HepG2 (cell line): Measurements from ENCODE around the gene COPS7A. TPM values are rescaled to one million over a fixed set of nuclear protein-coding genes. Genes with fewer than 3 reads are reported as not detected.

Experiments
- ATAC-seq: fragments of 200-7000 bp; cut with Tn5 transposase; 3 replicates; pipeline ENCODE4 v1.9.1; 2020; ENCODE audit warnings: mild to moderate bottlenecking, moderate library complexity
- BruUV-seq: library from RNA; stranded (reverse); fragments of 400-500 nt; replicated peaks from 2 replicates; lab custom pipeline; 2021; lab: Mats Ljungman, UMichigan
- CTCF ChIA-PET: fragments of 300-600 bp; formaldehyde crosslinking; extraction: SDS; loops from one replicate; lab custom pipeline; 2021; ENCODE audit warnings: low total read pairs, inconsistent platforms, low intra/inter-chr PET ratio; lab: Yijun Ruan, JAX
- POLR2A ChIA-PET: fragments of 350-600 bp; sonication (Branson Sonifier 250); formaldehyde crosslinking; loops from one replicate; lab custom pipeline; 2020; ENCODE audit warnings: antibody characterized with exemption, inconsistent platforms; lab: Yijun Ruan, JAX
- DNase-seq: peaks from one replicate; pipeline ENCODE4 v3.0.0-alpha.2; 2015; ENCODE audit warnings: low spot score
- FAIRE-seq: peaks from 3 replicates; lab custom pipeline; 2011; peaks lifted over from hg19 to GRCh38; lab: Jason Lieb, UNC
- H2AFZ ChIP-seq: one replicate; pipeline ENCODE4 v1.6.1; 2011; ENCODE audit warnings: low read length, inconsistent platforms
- H3K27ac ChIP-seq: fragments of 300-600 bp; 3 replicates; pipeline ENCODE4 v1.8.0; 2011; ENCODE audit warnings: mixed run types, mild to moderate bottlenecking, mixed read lengths, low read length, inconsistent platforms; ENCODE audit not compliant: insufficient read depth; ENCODE audit errors: extremely low read length
- H3K27me3 ChIP-seq, 2 experiments: fragments of 200-600 bp in 1 of 2; 2 replicates in 1 of 2; 3 replicates in 1 of 2; pipeline versions ENCODE4 v1.6.0 to v1.8.0; 2011; ENCODE audit warnings: low read length in 2 of 2, mild to moderate bottlenecking in 2 of 2, moderate library complexity in 2 of 2, inconsistent platforms in 1 of 2; ENCODE audit not compliant: insufficient read depth in 2 of 2, control insufficient read depth in 1 of 2
- H3K36me3 ChIP-seq, 2 experiments: fragments of 200-600 bp in 1 of 2; replicated peaks in 1 of 2; 2 replicates in 1 of 2; 3 replicates in 1 of 2; pipeline versions ENCODE4 v1.5.1 to v1.8.0; 2011; ENCODE audit warnings: low read length in 2 of 2, inconsistent platforms in 1 of 2; ENCODE audit not compliant: insufficient read depth in 2 of 2, control insufficient read depth in 1 of 2
- H3K4me1 ChIP-seq: 2 replicates; pipeline ENCODE4 v1.5.1; 2012; ENCODE audit warnings: low read length, inconsistent platforms; ENCODE audit not compliant: insufficient read depth
- H3K4me2 ChIP-seq: 2 replicates; pipeline ENCODE4 v1.6.0; 2011; ENCODE audit warnings: low read depth, low read length, inconsistent platforms
- H3K4me3 ChIP-seq, 3 experiments: fragments of 200-600 bp in 1 of 3; sonication (generic), shearing (Covaris generic) in 1 of 3; replicated peaks in 1 of 3; 2 replicates each; pipeline ENCODE4 v1.5.1; 2011 to 2016; ENCODE audit warnings: low read length in 3 of 3, inconsistent platforms in 2 of 3, low read depth in 2 of 3, mild to moderate bottlenecking in 2 of 3, control low read depth in 1 of 3, mixed read lengths in 1 of 3; ENCODE audit not compliant: insufficient read depth in 1 of 3
- H3K79me2 ChIP-seq: one replicate; pipeline ENCODE4 v1.6.1; 2011; ENCODE audit warnings: low read length, inconsistent platforms; ENCODE audit not compliant: insufficient read depth
- H3K9ac ChIP-seq: 2 replicates; pipeline ENCODE4 v1.6.0; 2011; ENCODE audit warnings: mild to moderate bottlenecking, low read depth, low read length, inconsistent platforms; ENCODE audit not compliant: insufficient read depth
- H3K9me3 ChIP-seq: 2 replicates; pipeline ENCODE4 v1.5.1; 2012; ENCODE audit warnings: mild to moderate bottlenecking, low read length
- H4K20me1 ChIP-seq: 2 replicates; pipeline ENCODE4 v1.6.0; 2011; ENCODE audit warnings: inconsistent platforms, mild to moderate bottlenecking, low read length, moderate library complexity; ENCODE audit not compliant: insufficient read depth
- FOSL2 ChIP-seq: sonication (generic); formaldehyde crosslinking; IDR thresholded peaks from 2 replicates; pipeline ENCODE4 v1.4.0; 2020; ENCODE audit warnings: missing genetic modification reagents
- GATA4 ChIP-seq: sonication (generic); IDR thresholded peaks from 2 replicates; pipeline ENCODE4 v1.6.1; 2016; ENCODE audit warnings: antibody characterized with exemption, low read depth, borderline replicate concordance
- KDM5B ChIP-seq: sonication (generic); formaldehyde crosslinking; IDR thresholded peaks from 2 replicates; pipeline ENCODE4 v1.4.0; 2020; ENCODE audit warnings: missing genetic modification reagents, mild to moderate bottlenecking, borderline replicate concordance
- KLF6 ChIP-seq: IDR thresholded peaks from 2 replicates; pipeline ENCODE4 v1.8.0; 2016; ENCODE audit warnings: missing biosample characterization, missing genetic modification reagents
- MYNN ChIP-seq: sonication (generic); formaldehyde crosslinking; IDR thresholded peaks from 2 replicates; pipeline ENCODE4 v1.4.0; 2020; ENCODE audit warnings: mild to moderate bottlenecking, low read depth, missing genetic modification reagents
- ZFY ChIP-seq: sonication (generic); formaldehyde crosslinking; IDR thresholded peaks from 2 replicates; pipeline ENCODE4 v1.4.0; 2020; ENCODE audit warnings: missing genetic modification reagents
- ZNF441 ChIP-seq: sonication (generic); formaldehyde crosslinking; IDR thresholded peaks from 2 replicates; pipeline ENCODE4 v1.7.0; 2021; ENCODE audit warnings: missing genetic modification reagents, borderline replicate concordance
- ZNF564 ChIP-seq: sonication (generic); formaldehyde crosslinking; IDR thresholded peaks from 2 replicates; pipeline ENCODE4 v1.8.1; 2023; ENCODE audit warnings: mild to moderate bottlenecking, missing genetic modification reagents
- ZNF709 ChIP-seq: sonication (generic); formaldehyde crosslinking; IDR thresholded peaks from 2 replicates; pipeline ENCODE4 v1.5.0; 2020; ENCODE audit warnings: mild to moderate bottlenecking, missing genetic modification reagents
- ZSCAN29 ChIP-seq: sonication (generic); formaldehyde crosslinking; conservative IDR thresholded peaks from 2 replicates; pipeline ENCODE4 v1.4.0; 2020; ENCODE audit warnings: mild to moderate bottlenecking, missing genetic modification reagents
- WGBS: methylation state at CpG from one replicate; pipeline ENCODE4 v1.1.6; 2017; ENCODE audit warnings: low lambda C conversion rate; 5-methylcytosine and 5-hydroxymethylcytosine counted together
- in situ Hi-C: cut with HindIII; loops from 2 replicates; pipeline ENCODE4 v1.10.0; 2017; ENCODE audit warnings: low pct_unique_long_range_greater_than_20kb; ENCODE audit not compliant: extremely low pct_ligation_motif_present
- intact Hi-C: fragments of 100-400 bp; cut with micrococcal nuclease; formaldehyde crosslinking; loops from one replicate; pipeline ENCODE4 v1.10.0; 2022; ENCODE audit not compliant: unreplicated experiment
- polyA plus RNA-seq, 8 experiments: library from polyadenylated mRNA; depleted of rRNA in 3 of 8; stranded (reverse) in 7 of 8; unstranded in 1 of 8; fragments of >200 nt; fragmentation: Illumina TruSeq in 4 of 8; extraction: Trizol in 4 of 8; gene quantifications; 2 replicates each; pipeline versions ENCODE4 v1.2.1 to v1.2.3, GENCODE V29; 2011 to 2016; ENCODE audit warnings: low read depth in 4 of 8, missing spikeins in 1 of 8, mixed read lengths in 1 of 8; ENCODE audit not compliant: insufficient read depth in 1 of 8
- total RNA-seq, 5 experiments: library from RNA; depleted of rRNA; stranded (reverse); fragments of >200 nt; fragmentation: Illumina TruSeq; extraction: Trizol; gene quantifications; 2 replicates each; pipeline ENCODE4 v1.2.3, GENCODE V29; 2016; ENCODE audit warnings: low read depth in 1 of 5
- TF ChIP-seq, protein P1 (sequence below): sonication (generic); formaldehyde crosslinking; IDR thresholded peaks from 2 replicates; pipeline ENCODE4 v1.5.0; 2020; ENCODE audit warnings: mild to moderate bottlenecking, missing genetic modification reagents, borderline replicate concordance
- TF ChIP-seq, protein P2 (sequence below): sonication (generic); formaldehyde crosslinking; IDR thresholded peaks from 2 replicates; pipeline ENCODE4 v1.4.0; 2020; ENCODE audit warnings: missing genetic modification reagents
- TF ChIP-seq, protein P3 (sequence below): sonication (generic); formaldehyde crosslinking; IDR thresholded peaks from 2 replicates; pipeline ENCODE4 v1.4.0; 2020; ENCODE audit warnings: missing genetic modification reagents, low read depth, mild to moderate bottlenecking, borderline replicate concordance

COPS7A gene
- total and polyA plus RNA-seq, 2 of the 13 experiments (the other 11 are each of a cell fraction or from before 2014, with no cell fraction given) = 40.0 to 73.6 TPM

DNA sequence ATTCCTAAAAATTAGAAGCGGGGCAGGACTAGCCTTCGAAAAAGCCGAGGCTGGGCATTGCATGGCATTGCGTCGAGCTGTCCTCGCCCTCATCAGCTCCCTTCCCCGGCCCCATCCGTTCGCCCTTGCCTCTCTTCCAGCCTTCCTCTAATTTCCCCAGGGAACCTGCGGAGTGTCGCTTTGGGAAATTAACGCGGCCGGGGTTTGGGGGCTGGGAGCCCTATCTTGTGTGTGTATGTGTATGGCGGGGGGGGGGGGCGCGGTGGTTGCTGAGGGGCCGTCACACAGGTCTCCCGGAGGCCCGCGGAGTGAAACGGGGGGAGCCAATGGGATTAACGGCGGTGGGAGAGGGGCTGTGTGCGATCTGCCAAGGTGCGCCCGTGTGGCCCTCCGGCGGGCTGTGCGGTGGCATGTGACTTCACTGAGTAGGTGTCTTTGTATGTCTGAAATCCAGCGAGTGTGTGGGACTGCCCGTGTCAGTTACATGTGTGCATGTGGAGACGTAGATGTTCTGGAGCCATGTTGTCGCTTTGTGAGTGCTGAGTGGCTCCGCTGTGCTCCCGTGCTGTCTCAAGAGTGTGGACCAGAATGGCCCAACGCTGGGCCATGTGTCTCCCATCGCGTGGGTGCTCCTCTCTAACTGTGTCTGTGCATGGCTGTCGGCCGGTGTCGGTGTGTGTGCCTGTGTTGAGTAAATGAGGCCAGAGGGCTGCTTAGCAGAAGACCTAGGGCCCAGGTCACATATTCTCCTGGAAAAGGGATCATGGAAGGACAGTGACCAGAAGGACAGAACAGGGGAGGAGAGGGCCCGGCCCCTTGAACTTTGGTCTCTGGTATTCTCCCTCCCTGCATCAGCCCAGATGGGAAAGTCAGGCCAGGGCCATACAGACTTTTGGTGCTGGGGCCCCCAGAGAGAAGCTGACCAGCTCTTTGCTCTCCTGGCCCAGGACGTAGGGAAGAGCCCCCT, 43.8 kb downstream of the COPS7A start:
- ChIA-PET POLR2A (interaction anchor here (0.5 to 8.3 kb wide), 16 partner anchors 8 to 234 kb away, joined by 3 to 162 read pairs (median 5); partner anchors contain the start of genes CD4, CDCA3, COPS7A and GAPDH), CTCF (interaction anchor here (1.2 to 2.3 kb wide), 2 partner anchors 12 to 14 kb away, joined by 4 to 13 read pairs; partner anchors contain the start of gene MLF2)
- no peaks in the 10 kb centered on the region for H3K9me3 ChIP-seq
- H2AFZ ChIP-seq = no peak overlapping the region
- H3K27me3 ChIP-seq = no peaks in the 10 kb centered on the region
- H4K20me1 ChIP-seq = 0 out of 2 replicates have a peak, but pooled peaks cover 6% of the 10 kb centered on the region
- WGBS = 0% methylated on average over 20 of the region's 44 CpGs
- H3K79me2 ChIP-seq = peaks cover 20% of the 10 kb centered on the region
- ATAC-seq = peak; percentile 45
- no TSS peak for BruUV-seq
- peak overlapping the region; percentile 88 for H3K27ac ChIP-seq
- intact Hi-C loops = no loop called here
- in situ Hi-C loops = no loop called here
- peak; percentile 72 for FAIRE-seq
- H3K4me1 ChIP-seq = peaks cover 74% of the 10 kb centered on the region
- peaks cover 0 to 11% of the 10 kb centered on the region in 2 experiments; a peak in 1 of 5 replicates for H3K36me3 ChIP-seq
- H3K9ac ChIP-seq = peak overlapping the region; percentile 90
- peak overlapping the region; percentile 81 to 91 (median 86) for H3K4me3 ChIP-seq
- peak; percentile 68 for DNase-seq
- H3K4me2 ChIP-seq = peak overlapping the region; percentile 93
- TF ChIP-seq, protein P1, sequence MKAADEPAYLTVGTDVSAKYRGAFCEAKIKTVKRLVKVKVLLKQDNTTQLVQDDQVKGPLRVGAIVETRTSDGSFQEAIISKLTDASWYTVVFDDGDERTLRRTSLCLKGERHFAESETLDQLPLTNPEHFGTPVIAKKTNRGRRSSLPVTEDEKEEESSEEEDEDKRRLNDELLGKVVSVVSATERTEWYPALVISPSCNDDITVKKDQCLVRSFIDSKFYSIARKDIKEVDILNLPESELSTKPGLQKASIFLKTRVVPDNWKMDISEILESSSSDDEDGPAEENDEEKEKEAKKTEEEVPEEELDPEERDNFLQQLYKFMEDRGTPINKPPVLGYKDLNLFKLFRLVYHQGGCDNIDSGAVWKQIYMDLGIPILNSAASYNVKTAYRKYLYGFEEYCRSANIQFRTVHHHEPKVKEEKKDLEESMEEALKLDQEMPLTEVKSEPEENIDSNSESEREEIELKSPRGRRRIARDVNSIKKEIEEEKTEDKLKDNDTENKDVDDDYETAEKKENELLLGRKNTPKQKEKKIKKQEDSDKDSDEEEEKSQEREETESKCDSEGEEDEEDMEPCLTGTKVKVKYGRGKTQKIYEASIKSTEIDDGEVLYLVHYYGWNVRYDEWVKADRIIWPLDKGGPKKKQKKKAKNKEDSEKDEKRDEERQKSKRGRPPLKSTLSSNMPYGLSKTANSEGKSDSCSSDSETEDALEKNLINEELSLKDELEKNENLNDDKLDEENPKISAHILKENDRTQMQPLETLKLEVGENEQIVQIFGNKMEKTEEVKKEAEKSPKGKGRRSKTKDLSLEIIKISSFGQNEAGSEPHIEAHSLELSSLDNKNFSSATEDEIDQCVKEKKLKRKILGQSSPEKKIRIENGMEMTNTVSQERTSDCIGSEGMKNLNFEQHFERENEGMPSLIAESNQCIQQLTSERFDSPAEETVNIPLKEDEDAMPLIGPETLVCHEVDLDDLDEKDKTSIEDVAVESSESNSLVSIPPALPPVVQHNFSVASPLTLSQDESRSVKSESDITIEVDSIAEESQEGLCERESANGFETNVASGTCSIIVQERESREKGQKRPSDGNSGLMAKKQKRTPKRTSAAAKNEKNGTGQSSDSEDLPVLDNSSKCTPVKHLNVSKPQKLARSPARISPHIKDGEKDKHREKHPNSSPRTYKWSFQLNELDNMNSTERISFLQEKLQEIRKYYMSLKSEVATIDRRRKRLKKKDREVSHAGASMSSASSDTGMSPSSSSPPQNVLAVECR = peak; percentile 65; the same call in 1 of the 2 replicates
- TF ChIP-seq KLF6 (CRISPR knock-in tag) (peak; percentile 57; the same call in 1 of the 2 replicates), ZNF709 (CRISPR knock-in tag) (peak; percentile 69; the same call in 1 of the 2 replicates), KDM5B (CRISPR knock-in tag) (0 out of 2 replicates have a peak, but pooled peaks have one; percentile 40), ZNF564 (0 out of 2 replicates have a peak, but pooled peaks have one; percentile 24), ZSCAN29 (CRISPR knock-in tag) (peak; percentile 52; the same call in 1 of the 2 replicates), FOSL2 (CRISPR knock-in tag) (peak; percentile 6; the same call in 1 of the 2 replicates), ZNF441 (CRISPR knock-in tag) (0 out of 2 replicates have a peak, but pooled peaks have one; percentile 62), GATA4 (peak; percentile 35; the same call in 1 of the 2 replicates), MYNN (0 out of 2 replicates have a peak, but pooled peaks have one; percentile 14), ZFY (CRISPR knock-in tag) (peak; percentile 69)
- TF ChIP-seq, protein P2, sequence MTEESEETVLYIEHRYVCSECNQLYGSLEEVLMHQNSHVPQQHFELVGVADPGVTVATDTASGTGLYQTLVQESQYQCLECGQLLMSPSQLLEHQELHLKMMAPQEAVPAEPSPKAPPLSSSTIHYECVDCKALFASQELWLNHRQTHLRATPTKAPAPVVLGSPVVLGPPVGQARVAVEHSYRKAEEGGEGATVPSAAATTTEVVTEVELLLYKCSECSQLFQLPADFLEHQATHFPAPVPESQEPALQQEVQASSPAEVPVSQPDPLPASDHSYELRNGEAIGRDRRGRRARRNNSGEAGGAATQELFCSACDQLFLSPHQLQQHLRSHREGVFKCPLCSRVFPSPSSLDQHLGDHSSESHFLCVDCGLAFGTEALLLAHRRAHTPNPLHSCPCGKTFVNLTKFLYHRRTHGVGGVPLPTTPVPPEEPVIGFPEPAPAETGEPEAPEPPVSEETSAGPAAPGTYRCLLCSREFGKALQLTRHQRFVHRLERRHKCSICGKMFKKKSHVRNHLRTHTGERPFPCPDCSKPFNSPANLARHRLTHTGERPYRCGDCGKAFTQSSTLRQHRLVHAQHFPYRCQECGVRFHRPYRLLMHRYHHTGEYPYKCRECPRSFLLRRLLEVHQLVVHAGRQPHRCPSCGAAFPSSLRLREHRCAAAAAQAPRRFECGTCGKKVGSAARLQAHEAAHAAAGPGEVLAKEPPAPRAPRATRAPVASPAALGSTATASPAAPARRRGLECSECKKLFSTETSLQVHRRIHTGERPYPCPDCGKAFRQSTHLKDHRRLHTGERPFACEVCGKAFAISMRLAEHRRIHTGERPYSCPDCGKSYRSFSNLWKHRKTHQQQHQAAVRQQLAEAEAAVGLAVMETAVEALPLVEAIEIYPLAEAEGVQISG (CRISPR knock-in tag) = peak; percentile 28; the same call in 1 of the 2 replicates
- TF ChIP-seq, protein P3, sequence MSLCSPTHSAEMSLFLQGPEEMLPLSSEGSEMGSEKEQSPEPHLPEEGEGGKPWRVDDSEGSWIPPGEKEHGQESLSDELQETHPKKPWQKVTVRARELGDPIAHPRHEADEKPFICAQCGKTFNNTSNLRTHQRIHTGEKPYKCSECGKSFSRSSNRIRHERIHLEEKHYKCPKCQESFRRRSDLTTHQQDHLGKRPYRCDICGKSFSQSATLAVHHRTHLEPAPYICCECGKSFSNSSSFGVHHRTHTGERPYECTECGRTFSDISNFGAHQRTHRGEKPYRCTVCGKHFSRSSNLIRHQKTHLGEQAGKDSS (CRISPR knock-in tag) = peak; percentile 72; the same call in 1 of the 2 replicates
